Measurements from ENCODE around the gene OR2T27.
"Not testable (repeated sequence)": the region's sequence is repeated elsewhere in the genome, so short reads cannot be mapped to it uniquely, and the experiment has no call there.

The OR2T27 gene

DNA sequence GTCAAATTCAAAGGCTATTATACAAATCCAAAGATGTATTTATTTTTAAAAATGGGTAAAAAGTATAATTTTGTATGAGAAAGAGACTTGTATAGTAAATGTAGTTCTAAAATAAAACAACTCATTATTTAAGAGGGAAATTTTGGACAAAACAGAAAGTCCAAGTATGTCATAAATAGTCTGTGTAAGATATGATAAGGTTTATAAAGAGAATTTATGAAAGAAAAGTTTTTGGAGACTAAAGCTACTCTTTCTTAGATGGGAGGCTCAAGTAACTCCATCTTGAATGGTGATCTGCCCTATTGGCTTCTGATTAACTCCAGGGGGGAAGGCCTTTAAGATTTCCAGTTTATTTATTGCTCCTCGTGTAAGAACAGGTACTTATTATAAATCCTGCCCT is 14.7 kb upstream of the OR2T27 start:
- Histone ChIP-seq H3K27me3 (ENCODE audit: low read depth) (no peaks in the 10 kb centered on the region), H3K9me3 (no peaks in the 10 kb centered on the region), H3K4me3 (no peak overlapping the region), H3K36me3 (replicated peaks) (no peaks in the 10 kb centered on the region), H3K4me1 (no peaks in the 10 kb centered on the region)
- no peak for DNase-seq (ENCODE audit: low spot score in 2 of 2)
- in situ Hi-C loops (cut with MboI; ENCODE audit: low sequenced_read_pairs): no loop called here

DNA sequence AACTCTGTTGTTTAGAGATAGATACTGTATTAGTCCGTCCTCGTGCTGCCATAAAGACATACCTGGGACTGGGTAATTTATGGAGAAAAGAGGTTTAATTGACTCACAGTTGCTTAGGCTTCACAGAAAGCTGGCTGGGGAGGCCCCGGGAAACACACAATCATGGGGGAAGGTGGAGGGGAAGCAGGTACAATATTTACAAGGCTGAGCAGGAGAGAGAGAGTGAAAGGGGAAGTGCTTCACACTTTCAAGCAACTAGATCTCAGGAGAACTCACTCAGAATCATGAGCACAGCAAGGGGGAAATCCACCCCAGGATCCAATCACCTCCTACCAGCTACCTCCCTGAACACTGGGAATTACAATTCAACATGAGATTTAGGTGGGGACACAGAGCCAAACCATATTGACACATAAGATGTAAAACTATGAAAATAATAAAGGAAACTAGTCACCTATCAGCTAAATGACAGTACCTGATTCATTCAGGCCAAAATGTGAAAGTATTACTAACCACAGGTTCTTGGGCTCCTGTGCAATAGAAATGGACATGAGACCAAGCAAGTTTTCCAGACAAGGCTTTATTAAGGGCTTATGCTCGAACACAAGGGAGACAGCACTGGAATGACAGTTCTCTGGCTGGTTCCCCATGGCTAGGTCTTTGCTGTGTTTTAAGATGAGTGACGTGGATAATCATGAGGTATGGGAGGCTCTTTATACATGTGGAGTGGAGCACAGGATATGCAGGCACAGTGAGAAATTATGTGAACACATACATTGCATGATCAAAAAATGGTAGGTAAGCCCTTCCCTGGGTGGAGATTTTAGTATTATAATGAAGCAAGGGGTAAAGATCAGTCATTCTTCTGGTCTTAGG is 8.4 kb upstream of the OR2T27 start:
- H3K9me3 ChIP-seq; in situ Hi-C loops (cut with MboI; ENCODE audit: low sequenced_read_pairs); H3K4me3 ChIP-seq; H3K4me1 ChIP-seq; H3K36me3 ChIP-seq (replicated peaks); H3K27me3 ChIP-seq (ENCODE audit: low read depth); DNase-seq (ENCODE audit: low spot score in 2 of 2): not testable (repeated sequence)

DNA sequence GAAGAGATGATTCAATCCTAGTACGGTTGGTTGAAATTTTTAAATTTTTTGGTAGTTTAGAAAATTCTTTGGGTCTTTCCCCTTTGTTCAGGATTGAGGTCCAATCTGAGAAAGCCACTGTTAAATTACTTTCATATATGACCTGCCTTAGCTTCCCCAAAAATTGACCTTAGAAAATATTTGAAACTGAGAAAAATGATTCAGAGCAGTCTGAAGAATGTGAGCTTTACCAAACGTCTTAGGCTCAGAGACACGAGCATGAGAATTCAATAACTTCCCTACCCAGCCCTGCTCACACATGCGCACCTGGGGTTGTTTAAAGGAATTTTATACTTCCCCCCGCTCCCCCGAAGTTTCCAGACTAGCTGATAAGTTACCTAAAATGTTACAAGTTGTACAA is 1.5 kb upstream of the OR2T27 start:
- DNase-seq (ENCODE audit: low spot score in 2 of 2); H3K36me3 ChIP-seq (replicated peaks); H3K27me3 ChIP-seq (ENCODE audit: low read depth); H3K4me1 ChIP-seq; H3K9me3 ChIP-seq; in situ Hi-C loops (cut with MboI; ENCODE audit: low sequenced_read_pairs); H3K4me3 ChIP-seq: not testable (repeated sequence)

DNA sequence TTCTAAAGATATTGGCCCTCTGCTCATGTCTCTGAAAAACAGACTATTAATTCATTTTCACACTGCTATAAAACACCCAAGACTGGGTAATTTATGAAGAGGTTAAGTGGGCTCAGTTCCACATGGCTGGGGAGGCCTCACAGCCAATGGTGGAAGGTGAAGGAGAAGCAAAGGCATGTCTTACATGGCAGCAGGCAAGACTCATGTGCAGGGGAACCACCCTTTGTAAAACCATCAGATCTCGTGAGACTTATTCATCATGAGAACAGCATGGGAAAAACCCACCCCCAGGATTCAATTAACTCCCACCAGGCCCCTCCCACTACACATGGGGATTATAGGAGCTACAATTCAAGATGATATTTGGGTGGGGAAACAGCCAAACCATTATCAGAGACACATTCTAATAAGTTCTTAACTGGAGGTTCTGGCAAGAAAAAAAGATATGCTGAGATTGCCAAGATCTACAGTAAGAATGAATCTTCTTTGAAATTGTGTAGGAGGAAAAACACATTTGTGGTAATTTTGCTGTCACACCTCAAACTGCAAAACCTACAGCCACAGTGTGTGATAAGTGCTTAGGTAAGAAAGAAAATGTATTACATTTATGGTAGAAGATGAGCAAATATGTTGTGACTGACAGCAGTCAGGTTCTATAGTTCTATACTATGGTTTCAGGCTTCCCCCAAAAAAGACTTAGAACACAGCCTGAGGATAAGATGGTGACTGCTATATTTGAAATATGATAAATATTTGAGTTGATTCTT is 6.4 kb downstream of the OR2T27 start:
- H3K27me3 ChIP-seq (ENCODE audit: low read depth); in situ Hi-C loops (cut with MboI; ENCODE audit: low sequenced_read_pairs); DNase-seq (ENCODE audit: low spot score in 2 of 2); H3K4me3 ChIP-seq; H3K36me3 ChIP-seq (replicated peaks); H3K9me3 ChIP-seq; H3K4me1 ChIP-seq: not testable (repeated sequence)

DNA sequence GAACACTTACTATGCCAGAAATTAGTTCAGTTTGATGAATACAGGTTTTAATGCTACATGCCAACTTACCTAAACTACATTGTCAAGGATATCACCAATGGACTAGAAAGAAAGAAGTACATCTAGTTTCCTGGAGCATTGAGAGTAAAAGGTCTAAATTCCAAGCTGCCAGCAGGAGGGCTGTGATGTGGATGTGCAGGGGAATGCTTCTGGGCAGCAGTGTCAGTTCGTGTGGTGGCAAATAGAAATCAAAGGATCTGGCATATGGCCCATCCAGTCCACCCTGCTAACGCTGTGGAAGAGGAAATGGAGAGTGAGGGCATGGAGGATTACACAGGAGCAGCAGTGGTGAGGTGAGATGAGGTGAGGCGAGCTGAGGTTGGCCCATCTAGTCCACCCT is 10.2 kb downstream of the OR2T27 start, which contains the start of gene OR2T35:
TSS of gene OR2T35 (minus strand) at position 101 of the 400 bp plus-strand sequence. CDS start 6,020 bp downstream, outside the sequence.
- H3K36me3 ChIP-seq (replicated peaks); DNase-seq (ENCODE audit: low spot score in 2 of 2); H3K4me3 ChIP-seq; H3K27me3 ChIP-seq (ENCODE audit: low read depth); H3K4me1 ChIP-seq; H3K9me3 ChIP-seq; in situ Hi-C loops (cut with MboI; ENCODE audit: low sequenced_read_pairs): not testable (repeated sequence)

DNA sequence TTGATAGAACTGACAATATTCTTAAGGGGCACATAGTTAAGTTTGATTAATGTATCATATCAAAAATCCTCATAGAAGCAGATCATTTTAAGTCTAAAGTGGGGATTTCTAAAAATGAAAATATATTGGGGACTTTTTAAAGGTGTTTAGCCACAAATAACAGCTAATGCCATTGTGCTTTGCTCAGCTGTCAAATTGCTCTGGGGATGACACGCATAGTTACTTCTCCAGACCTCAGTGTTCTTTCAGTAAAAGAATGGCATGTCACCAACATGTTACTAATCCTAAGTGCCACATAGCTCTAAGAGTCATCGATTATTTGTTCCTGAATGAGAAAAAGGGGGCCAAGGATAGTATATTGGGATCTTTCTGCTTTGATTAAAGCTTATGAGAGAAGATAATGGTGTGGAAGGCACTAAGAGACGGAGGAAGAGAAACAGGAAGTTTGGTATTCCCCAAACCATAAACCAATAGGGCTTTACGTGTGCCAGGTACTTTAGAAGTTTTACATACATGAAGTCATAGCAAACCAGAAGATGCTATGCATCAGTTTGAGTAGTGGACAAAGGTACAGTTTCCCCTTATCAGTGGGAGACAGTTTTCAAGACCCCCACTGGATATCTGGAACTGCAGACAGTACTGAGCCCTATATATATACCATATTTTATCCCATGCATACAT is 12.2 kb downstream of the OR2T27 start:
- H3K9me3 ChIP-seq; H3K27me3 ChIP-seq (ENCODE audit: low read depth); H3K4me1 ChIP-seq; DNase-seq (ENCODE audit: low spot score in 2 of 2); H3K4me3 ChIP-seq; in situ Hi-C loops (cut with MboI; ENCODE audit: low sequenced_read_pairs); H3K36me3 ChIP-seq (replicated peaks): not testable (repeated sequence)

DNA sequence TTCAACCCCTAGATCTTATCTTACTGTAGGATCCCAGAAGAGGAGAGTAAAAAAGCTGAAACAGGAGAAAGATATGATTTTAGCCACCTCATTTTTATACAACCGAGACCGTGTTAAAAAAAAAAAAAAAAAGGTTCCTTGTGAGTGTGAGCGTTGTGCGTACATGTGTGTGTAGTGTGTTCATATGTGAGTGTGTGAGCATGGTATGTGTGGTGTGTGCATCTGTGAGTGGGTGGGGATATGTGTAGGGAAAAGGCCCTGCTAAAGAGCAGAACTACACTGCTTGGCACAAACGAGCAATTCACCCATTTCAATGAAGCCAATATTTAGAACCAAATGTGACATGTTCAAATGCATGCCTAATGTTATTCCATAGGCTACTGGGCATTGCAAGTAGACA is 13.7 kb downstream of the OR2T27 start:
- H3K9me3 ChIP-seq; in situ Hi-C loops (cut with MboI; ENCODE audit: low sequenced_read_pairs): not testable (repeated sequence)

DNA sequence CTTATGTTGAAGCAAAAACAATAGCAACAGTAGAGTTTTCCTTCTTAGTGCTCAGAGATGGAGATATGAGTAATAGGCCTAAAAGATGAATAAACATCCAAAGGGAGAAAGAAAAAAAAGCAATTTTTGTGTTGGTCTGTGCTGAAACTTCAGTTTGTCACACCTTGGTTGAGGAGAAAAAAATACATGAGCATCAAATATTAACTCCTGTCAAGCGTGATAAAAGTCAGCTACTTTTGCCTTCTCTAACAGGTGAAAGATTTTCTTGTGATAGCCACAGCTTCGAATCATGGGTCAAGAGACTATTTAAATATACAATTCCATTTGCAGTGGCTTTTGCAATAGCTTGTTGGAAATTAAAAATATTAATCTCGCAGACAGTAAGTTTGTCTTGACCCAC is 14.4 kb downstream of the OR2T27 start:
- H3K27me3 ChIP-seq (ENCODE audit: low read depth); in situ Hi-C loops (cut with MboI; ENCODE audit: low sequenced_read_pairs): not testable (repeated sequence)

More for the DNA sequence above, 13.7 kb downstream of the OR2T27 start:
- not testable (repeated sequence) for DNase-seq (ENCODE audit: low spot score in 2 of 2); H3K27me3 ChIP-seq (ENCODE audit: low read depth); H3K4me1 ChIP-seq; H3K4me3 ChIP-seq; H3K36me3 ChIP-seq (replicated peaks)

DNA sequence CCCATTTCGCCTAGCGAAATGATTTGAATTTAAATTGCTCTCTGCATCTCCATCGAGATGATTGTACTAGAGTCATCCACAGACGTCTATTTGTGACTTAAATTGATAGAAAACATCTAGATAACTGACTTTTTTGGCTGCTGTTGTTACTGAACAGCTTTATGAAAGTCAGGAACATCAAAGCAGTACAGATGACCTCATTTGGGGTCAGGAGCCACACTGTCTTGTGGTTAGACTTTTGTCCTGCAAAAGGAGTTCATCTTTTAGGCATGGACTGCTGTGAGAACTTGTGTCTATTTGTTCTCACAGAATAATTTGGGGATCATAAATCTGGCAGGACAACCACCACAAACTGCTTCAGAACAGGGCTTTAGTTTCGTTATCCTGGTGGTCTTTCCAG is 15.7 kb downstream of the OR2T27 start:
- H3K9me3 ChIP-seq; H3K27me3 ChIP-seq (ENCODE audit: low read depth); DNase-seq (ENCODE audit: low spot score in 2 of 2); H3K4me3 ChIP-seq; H3K4me1 ChIP-seq; in situ Hi-C loops (cut with MboI; ENCODE audit: low sequenced_read_pairs); H3K36me3 ChIP-seq (replicated peaks): not testable (repeated sequence)

More for the DNA sequence above, 14.4 kb downstream of the OR2T27 start:
- not testable (repeated sequence) for H3K9me3 ChIP-seq; DNase-seq (ENCODE audit: low spot score in 2 of 2); H3K4me3 ChIP-seq; H3K4me1 ChIP-seq; H3K36me3 ChIP-seq (replicated peaks)

DNA sequence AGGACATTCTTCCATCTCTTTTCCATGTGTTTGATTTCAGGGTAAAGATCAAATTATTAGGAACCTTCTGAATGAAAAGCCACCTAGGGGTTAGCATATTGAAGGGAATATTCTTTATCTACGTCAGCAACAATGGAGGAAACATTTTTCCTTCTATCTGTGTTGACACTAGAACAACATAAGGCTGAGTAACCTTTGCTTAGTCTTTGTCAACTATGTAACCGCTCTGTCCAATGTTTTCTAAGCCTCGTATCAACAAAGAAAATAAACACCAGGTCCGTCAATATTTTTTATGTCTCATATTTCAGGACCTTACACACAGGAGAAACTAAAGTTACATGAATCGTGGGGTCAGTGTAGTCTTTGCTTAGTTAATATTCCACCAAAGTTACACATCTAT is 18.7 kb downstream of the OR2T27 start:
- H3K4me3 ChIP-seq; H3K27me3 ChIP-seq (ENCODE audit: low read depth); in situ Hi-C loops (cut with MboI; ENCODE audit: low sequenced_read_pairs); H3K36me3 ChIP-seq (replicated peaks); H3K4me1 ChIP-seq; H3K9me3 ChIP-seq; DNase-seq (ENCODE audit: low spot score in 2 of 2): not testable (repeated sequence)

DNA sequence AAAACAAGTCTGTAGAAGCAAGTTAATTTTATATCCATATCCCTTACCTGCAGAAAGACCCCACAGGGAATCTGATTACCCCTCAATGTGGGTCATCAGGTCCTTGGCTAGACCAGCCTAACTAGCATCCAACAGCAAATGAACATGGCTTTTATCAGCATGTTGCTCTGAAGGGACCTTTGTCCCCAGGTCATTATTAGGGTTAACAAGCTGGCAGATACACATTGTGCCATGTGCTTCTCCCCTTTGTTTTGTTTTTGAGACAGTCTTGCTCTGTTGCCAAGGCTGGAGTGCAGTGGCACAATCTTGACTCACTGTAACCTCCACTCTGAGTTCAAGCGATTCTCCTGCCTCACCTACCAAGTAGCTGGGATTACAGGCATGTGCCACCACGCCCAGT is 20.3 kb downstream of the OR2T27 start, which contains the start of gene OR2T11:
TSS of gene OR2T11 (minus strand) at position 101 of the 400 bp plus-strand sequence. CDS start 7,963 bp downstream, outside the sequence.
- H3K4me1 ChIP-seq; in situ Hi-C loops (cut with MboI; ENCODE audit: low sequenced_read_pairs); H3K27me3 ChIP-seq (ENCODE audit: low read depth); H3K9me3 ChIP-seq; H3K36me3 ChIP-seq (replicated peaks); H3K4me3 ChIP-seq; DNase-seq (ENCODE audit: low spot score in 2 of 2): not testable (repeated sequence)

DNA sequence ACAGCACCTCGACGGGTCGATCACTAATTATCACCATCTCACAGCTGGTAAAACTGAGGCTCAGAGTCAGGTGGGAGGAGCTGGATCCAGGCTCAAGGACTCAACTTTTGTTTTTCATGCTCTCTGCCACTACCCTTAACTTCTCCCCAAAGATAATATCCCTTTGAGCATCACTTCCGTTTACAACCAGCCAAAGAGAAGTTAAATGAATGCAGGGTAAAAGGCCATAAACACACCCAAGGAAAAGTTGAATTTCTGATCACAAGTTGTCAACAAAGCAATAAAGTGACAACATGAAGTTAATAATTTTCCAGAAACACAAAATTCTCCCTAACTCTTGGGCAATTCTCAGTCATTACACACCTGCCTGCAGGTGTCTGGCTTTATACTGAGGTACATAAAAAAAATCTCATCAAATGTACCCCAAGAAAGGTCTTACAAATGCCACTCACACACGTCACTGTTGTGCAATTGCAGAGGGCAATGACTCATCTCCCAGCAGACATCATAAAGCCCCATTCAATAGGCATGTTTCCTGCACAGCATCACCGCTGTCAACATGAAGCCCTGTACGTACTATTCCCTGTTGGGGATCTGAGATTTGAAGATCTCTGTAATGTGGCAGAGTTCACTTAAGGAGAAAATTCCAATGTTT is 23.8 kb downstream of the OR2T27 start:
- in situ Hi-C loops (cut with MboI; ENCODE audit: low sequenced_read_pairs): no loop called here
- Histone ChIP-seq H3K9me3 (no peaks in the 10 kb centered on the region), H3K27me3 (ENCODE audit: low read depth) (no peaks in the 10 kb centered on the region), H3K4me3 (no peak overlapping the region), H3K36me3 (replicated peaks) (no peaks in the 10 kb centered on the region), H3K4me1 (no peaks in the 10 kb centered on the region)
- DNase-seq (ENCODE audit: low spot score in 2 of 2): no peak

DNA sequence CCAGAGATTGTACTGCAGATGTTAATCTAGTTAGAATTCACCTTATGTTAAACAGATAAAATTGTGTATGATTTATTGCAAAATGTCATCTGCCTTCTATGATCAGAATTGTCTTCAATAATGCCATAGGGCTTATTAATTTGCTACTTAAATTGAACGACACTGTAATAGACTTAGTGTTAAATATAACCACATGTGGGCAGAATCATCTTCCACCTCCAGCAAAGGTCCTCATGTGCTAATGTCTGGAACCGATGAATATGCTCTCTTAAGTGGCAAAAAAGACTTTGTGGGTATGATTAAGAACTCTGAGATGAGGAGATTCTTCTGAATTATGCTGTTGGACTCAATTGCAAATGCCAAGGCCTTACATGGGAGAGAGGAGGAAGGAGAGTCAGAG is 24.8 kb downstream of the OR2T27 start:
- Histone ChIP-seq H3K4me1 (no peaks in the 10 kb centered on the region), H3K9me3 (no peaks in the 10 kb centered on the region), H3K36me3 (replicated peaks) (no peaks in the 10 kb centered on the region), H3K27me3 (ENCODE audit: low read depth) (no peaks in the 10 kb centered on the region), H3K4me3 (no peak overlapping the region)
- no peak for DNase-seq (ENCODE audit: low spot score in 2 of 2)
- in situ Hi-C loops (cut with MboI; ENCODE audit: low sequenced_read_pairs): no loop called here

Measured in HAP-1 (cell line).